GM12801 (cell line): ENCODE data around the gene CXADR.

Experiments
- CTCF ChIP-seq: IDR thresholded peaks from one replicate; pipeline ENCODE4 v1.5.1; 2011; ENCODE audit warnings: control low read depth; ENCODE audit not compliant: insufficient read length; ENCODE audit errors: extremely low read depth

CXADR gene

GRCh38 chr21:17472592-17473271, 40.1 kb upstream of the CXADR start:
- no peak for TF ChIP-seq CTCF

GRCh38 chr21:17476006-17476405, 36.8 kb upstream of the CXADR start:
- TF ChIP-seq CTCF = no peak

GRCh38 chr21:17479606-17480005, 33.2 kb upstream of the CXADR start:
- no peak for TF ChIP-seq CTCF

GRCh38 chr21:17482928-17483327, 29.9 kb upstream of the CXADR start:
- TF ChIP-seq CTCF = no peak

GRCh38 chr21:17488620-17489019, 24.2 kb upstream of the CXADR start:
- TF ChIP-seq CTCF = no peak

GRCh38 chr21:17491716-17492414, 21.0 kb upstream of the CXADR start:
- TF ChIP-seq CTCF = no peak

- TF ChIP-seq CTCF = no peak
Observed at GRCh38 chr21:17492415-17493168, 20.3 kb upstream of the CXADR start.
